SU-DHL-6 (cell line): ENCODE measurements around the gene KRT36.

Source experiments
- H2AFZ ChIP-seq: fragments of 200-600 bp; sonication (generic); 2 replicates; pipeline ENCODE4 v1.6.1; 2014; ENCODE audit warnings: low read depth, mild to moderate bottlenecking, moderate library complexity, mixed read lengths, antibody characterized with exemption, low read length; ENCODE audit not compliant: severe bottlenecking
- H3F3A ChIP-seq: fragments of 200-600 bp; shearing (Covaris generic); 2 replicates; pipeline ENCODE4 v1.6.0; 2016; ENCODE audit warnings: antibody characterized with exemption, mild to moderate bottlenecking; ENCODE audit not compliant: insufficient read depth
- H3K27ac ChIP-seq: fragments of 200-600 bp; sonication (generic); 2 replicates; pipeline ENCODE4 v1.5.1; 2016; ENCODE audit warnings: low read depth, mild to moderate bottlenecking, low read length, moderate library complexity, mixed read lengths
- H3K27me3 ChIP-seq: fragments of 200-600 bp; sonication (generic), shearing (Covaris generic); 2 replicates; pipeline ENCODE4 v1.6.0; 2014; ENCODE audit warnings: mild to moderate bottlenecking, low read length
- H3K36me3 ChIP-seq: fragments of 200-600 bp; sonication (generic); 2 replicates; pipeline ENCODE4 v1.6.1; 2014; ENCODE audit warnings: mild to moderate bottlenecking, low read length, mixed read lengths
- H3K4me2 ChIP-seq: fragments of 300-600, 200-600 bp; shearing (Covaris generic), sonication (generic); 2 replicates; pipeline ENCODE4 v1.6.0; 2014; ENCODE audit warnings: low read length, low read depth, mild to moderate bottlenecking; ENCODE audit not compliant: poor library complexity, severe bottlenecking
- H3K4me3 ChIP-seq: fragments of 200-600 bp; sonication (generic); 2 replicates; pipeline ENCODE4 v1.5.1; 2014; ENCODE audit warnings: antibody characterized with exemption, low read length, mild to moderate bottlenecking, mixed read lengths; ENCODE audit not compliant: insufficient read depth, poor library complexity, severe bottlenecking
- H3K79me2 ChIP-seq: fragments of 200-600 bp; sonication (generic); 2 replicates; pipeline ENCODE4 v1.6.1; 2014; ENCODE audit warnings: mild to moderate bottlenecking, low read length, moderate library complexity; ENCODE audit not compliant: insufficient read depth
- H3K9ac ChIP-seq: fragments of 200-600 bp; sonication (generic); 2 replicates; pipeline ENCODE4 v1.7.0; 2014; ENCODE audit warnings: mild to moderate bottlenecking, low read length
- H3K9me2 ChIP-seq: fragments of 200-600 bp; sonication (generic); replicated peaks from 2 replicates; pipeline ENCODE4 v1.6.1; 2014; ENCODE audit warnings: low read length; ENCODE audit not compliant: insufficient read depth
- H3K9me3 ChIP-seq: fragments of 200-600 bp; sonication (generic); 2 replicates; pipeline ENCODE4 v1.6.1; 2014; ENCODE audit warnings: low read length, mixed read lengths; ENCODE audit not compliant: insufficient read depth
- H4K20me1 ChIP-seq: fragments of 200-600 bp; sonication (generic); 2 replicates; pipeline ENCODE4 v1.6.1; 2014; ENCODE audit warnings: low read depth, mild to moderate bottlenecking, antibody characterized with exemption, low read length, moderate library complexity, mixed read lengths
- CTCF ChIP-seq: fragments of 200-600 bp; sonication (generic); IDR thresholded peaks from one replicate; pipeline ENCODE4 v1.5.1; 2017; ENCODE audit warnings: antibody characterized with exemption, mild to moderate bottlenecking, low read length, moderate library complexity; ENCODE audit not compliant: insufficient read depth, poor library complexity, severe bottlenecking
- EZH2phosphoT487 ChIP-seq: fragments of 200-600 bp; sonication (generic), shearing (Covaris generic); conservative IDR thresholded peaks from 2 replicates; pipeline ENCODE4 v1.6.1; 2018; ENCODE audit warnings: mild to moderate bottlenecking, antibody characterized with exemption, low read length, moderate library complexity, mixed read lengths

Gene KRT36

GRCh38 chr17:41476866-41477815, 12.6 kb downstream of the KRT36 start:
- Histone ChIP-seq H3K4me2 (no peak overlapping the region), H3K9ac (no peak overlapping the region)

GRCh38 chr17:41475421-41475820, 14.3 kb downstream of the KRT36 start:
- Histone ChIP-seq H3K9me3 (no peaks in the 10 kb centered on the region), H3K27ac (no peak overlapping the region), H3K27me3 (no peaks in the 10 kb centered on the region), H3K79me2 (no peaks in the 10 kb centered on the region), H3K4me2 (no peak overlapping the region), H4K20me1 (no peaks in the 10 kb centered on the region), H3K36me3 (no peaks in the 10 kb centered on the region), H3F3A (no peaks in the 10 kb centered on the region), H3K9me2 (no peaks in the 10 kb centered on the region), H3K4me3 (no peak overlapping the region), H2AFZ (no peak overlapping the region), H3K9ac (no peak overlapping the region)
- TF ChIP-seq CTCF: no peak
- TF ChIP-seq EZH2phosphoT487: no peak

More at GRCh38 chr17:41476866-41477815, 12.6 kb downstream of the KRT36 start:
- H3K36me3 ChIP-seq: no peaks in the 10 kb centered on the region
- no peaks in the 10 kb centered on the region for H3K27me3 ChIP-seq
- H2AFZ ChIP-seq: no peak overlapping the region
- no peaks in the 10 kb centered on the region for H4K20me1 ChIP-seq
- no peaks in the 10 kb centered on the region for H3K79me2 ChIP-seq
- no peak overlapping the region for H3K4me3 ChIP-seq
- H3K27ac ChIP-seq: no peak overlapping the region
- H3F3A ChIP-seq: no peaks in the 10 kb centered on the region
- H3K9me2 ChIP-seq: no peaks in the 10 kb centered on the region
- H3K9me3 ChIP-seq: no peaks in the 10 kb centered on the region
- TF ChIP-seq EZH2phosphoT487: no peak
- no peak for TF ChIP-seq CTCF

GRCh38 chr17:41474863-41475262, 14.8 kb downstream of the KRT36 start:
- no peak overlapping the region for H3K27ac ChIP-seq
- no peaks in the 10 kb centered on the region for H4K20me1 ChIP-seq
- no peak overlapping the region for H3K4me3 ChIP-seq
- H3K36me3 ChIP-seq: no peaks in the 10 kb centered on the region
- no peaks in the 10 kb centered on the region for H3K79me2 ChIP-seq
- TF ChIP-seq CTCF (no peak), EZH2phosphoT487 (no peak)
- H3K9me3 ChIP-seq: no peaks in the 10 kb centered on the region
- no peak overlapping the region for H2AFZ ChIP-seq
- H3F3A ChIP-seq: no peaks in the 10 kb centered on the region
- no peaks in the 10 kb centered on the region for H3K9me2 ChIP-seq
- no peak overlapping the region for H3K9ac ChIP-seq
- no peak overlapping the region for H3K4me2 ChIP-seq
- no peaks in the 10 kb centered on the region for H3K27me3 ChIP-seq
